G401 (cell line): Measurements from ENCODE around the gene SLC27A3. TPM values are rescaled to one million over a fixed set of nuclear protein-coding genes. Genes with fewer than 3 reads are reported as not detected.
"Not testable (repeated sequence)": the region's sequence is repeated elsewhere in the genome, so short reads cannot be mapped to it uniquely, and the experiment has no call there.

ENCODE experiments used
- DNase-seq: peaks from one replicate; pipeline ENCODE4 v3.0.0-alpha.2; 2015; ENCODE audit warnings: low spot score
- in situ Hi-C: cut with HindIII; loops from 2 replicates; pipeline ENCODE4 v1.10.0; 2016; ENCODE audit warnings: low sequenced_read_pairs, mixed read lengths
- total RNA-seq: library from RNA; depleted of rRNA; stranded (reverse); fragments of >200 nt; shearing (Covaris generic); gene quantifications from 2 replicates; pipeline ENCODE4 v1.2.3, GENCODE V29; 2014

Gene SLC27A3
- total RNA-seq, 1 experiment from 2014 or later, result 1.4 TPM

- no peak for DNase-seq
- in situ Hi-C loops, result no loop called here
Measured at GRCh38 chr1:153754266-153754665, 20.9 kb upstream of the SLC27A3 start.

- DNase-seq, result no peak
- in situ Hi-C loops, result no loop called here
Measured at GRCh38 chr1:153760440-153760839, 14.8 kb upstream of the SLC27A3 start.

- in situ Hi-C loops, result no loop called here
- DNase-seq, result no peak
Measured at GRCh38 chr1:153763365-153764225, 11.6 kb upstream of the SLC27A3 start.

GRCh38 chr1:153764310-153764709, 10.9 kb upstream of the SLC27A3 start:
- in situ Hi-C loops, result no loop called here
- no peak for DNase-seq

- in situ Hi-C loops, DNase-seq: not testable (repeated sequence)
Measured at GRCh38 chr1:153766663-153767062, 8.5 kb upstream of the SLC27A3 start.

- DNase-seq, result no peak
- in situ Hi-C loops, result no loop called here
Measured at GRCh38 chr1:153767519-153767918, 7.7 kb upstream of the SLC27A3 start.

- in situ Hi-C loops, result no loop called here
- DNase-seq, result no peak
Measured at GRCh38 chr1:153768316-153769181, 6.7 kb upstream of the SLC27A3 start.

- no peak for DNase-seq
Measured at GRCh38 chr1:153769221-153769620, 6.0 kb upstream of the SLC27A3 start.

GRCh38 chr1:153770797-153771196, 4.4 kb upstream of the SLC27A3 start:
- no peak for DNase-seq
- in situ Hi-C loops, result no loop called here

More at GRCh38 chr1:153769221-153769620, 6.0 kb upstream of the SLC27A3 start:
- in situ Hi-C loops, result no loop called here

- in situ Hi-C loops, result no loop called here
Measured at GRCh38 chr1:153771261-153771660, 3.9 kb upstream of the SLC27A3 start.

GRCh38 chr1:153771841-153772593, 3.2 kb upstream of the SLC27A3 start:
- in situ Hi-C loops, result no loop called here
- no peak for DNase-seq

More at GRCh38 chr1:153771261-153771660, 3.9 kb upstream of the SLC27A3 start:
- DNase-seq, result no peak

- no peak for DNase-seq
- in situ Hi-C loops, result no loop called here
Measured at GRCh38 chr1:153773096-153773921, 1.9 kb upstream of the SLC27A3 start.

- in situ Hi-C loops, result no loop called here
- DNase-seq, result no peak
Measured at GRCh38 chr1:153774026-153774595, 1.1 kb upstream of the SLC27A3 start.

- DNase-seq, result peak; percentile 62
- in situ Hi-C loops, result no loop called here
Measured at GRCh38 chr1:153775458-153776327, 486 bp downstream of the SLC27A3 start.

GRCh38 chr1:153776352-153776751, 1.1 kb downstream of the SLC27A3 start:
- no peak for DNase-seq
- in situ Hi-C loops, result no loop called here

- no peak for DNase-seq
- in situ Hi-C loops, result no loop called here
Measured at GRCh38 chr1:153776845-153777370, 1.7 kb downstream of the SLC27A3 start.

- DNase-seq, result peak; percentile 53
- in situ Hi-C loops, result no loop called here
Measured at GRCh38 chr1:153777648-153778047, 2.4 kb downstream of the SLC27A3 start.
